WTC11 (cell line): ENCODE measurements around the gene TNNT1. TPM values are rescaled to one million over a fixed set of nuclear protein-coding genes. Genes with fewer than 3 reads are reported as not detected.

Experiments
- ATF6 ChIP-seq: sonication (generic); formaldehyde crosslinking; IDR thresholded peaks from 2 replicates; pipeline ENCODE4 v1.8.1; 2023; ENCODE audit warnings: mild to moderate bottlenecking, missing genetic modification reagents
- CBFB ChIP-seq: sonication (generic); formaldehyde crosslinking; IDR thresholded peaks from 2 replicates; pipeline ENCODE4 v1.8.1; 2022; ENCODE audit warnings: mild to moderate bottlenecking, low read depth, missing genetic modification reagents
- CREB1 ChIP-seq: sonication (generic); formaldehyde crosslinking; IDR thresholded peaks from 2 replicates; pipeline ENCODE4 v1.8.0; 2023; ENCODE audit warnings: mild to moderate bottlenecking, missing genetic modification reagents
- CREM ChIP-seq: sonication (generic); formaldehyde crosslinking; IDR thresholded peaks from 2 replicates; pipeline ENCODE4 v1.8.1; 2022; ENCODE audit warnings: mild to moderate bottlenecking, missing genetic modification reagents, moderate library complexity
- E2F4 ChIP-seq: sonication (generic); formaldehyde crosslinking; IDR thresholded peaks from 2 replicates; pipeline ENCODE4 v1.8.1; 2022; ENCODE audit warnings: low read depth, mild to moderate bottlenecking, moderate library complexity, missing genetic modification reagents, borderline replicate concordance
- ELF4 ChIP-seq: sonication (generic); formaldehyde crosslinking; IDR thresholded peaks from 2 replicates; pipeline ENCODE4 v1.8.1; 2022; ENCODE audit warnings: low read depth, mild to moderate bottlenecking, moderate library complexity, missing genetic modification reagents
- FOXJ3 ChIP-seq: sonication (generic); formaldehyde crosslinking; IDR thresholded peaks from 2 replicates; pipeline ENCODE4 v1.9.0; 2021; ENCODE audit warnings: missing genetic modification reagents, mild to moderate bottlenecking, borderline replicate concordance
- FOXP1 ChIP-seq: sonication (generic); formaldehyde crosslinking; IDR thresholded peaks from 2 replicates; pipeline ENCODE4 v1.8.0; 2022; ENCODE audit warnings: missing genetic modification reagents, mild to moderate bottlenecking, moderate library complexity, borderline replicate concordance
- IRF1 ChIP-seq: sonication (generic); formaldehyde crosslinking; IDR thresholded peaks from 2 replicates; pipeline ENCODE4 v1.8.0; 2023; ENCODE audit warnings: missing genetic modification reagents
- IRF2 ChIP-seq: sonication (generic); formaldehyde crosslinking; IDR thresholded peaks from 2 replicates; pipeline ENCODE4 v1.8.0; 2022; ENCODE audit warnings: low read depth, missing genetic modification reagents, borderline replicate concordance
- JUN ChIP-seq: sonication (generic); formaldehyde crosslinking; IDR thresholded peaks from 2 replicates; pipeline ENCODE4 v1.8.0; 2023; ENCODE audit warnings: mild to moderate bottlenecking, missing genetic modification reagents
- MYBL2 ChIP-seq: sonication (generic); formaldehyde crosslinking; IDR thresholded peaks from 2 replicates; pipeline ENCODE4 v1.8.1; 2023; ENCODE audit warnings: mild to moderate bottlenecking, moderate library complexity, missing genetic modification reagents
- PRDM15 ChIP-seq: sonication (generic); formaldehyde crosslinking; IDR thresholded peaks from 2 replicates; pipeline ENCODE4 v1.8.0; 2022; ENCODE audit warnings: missing genetic modification reagents
- SMAD3 ChIP-seq: sonication (generic); formaldehyde crosslinking; IDR thresholded peaks from 2 replicates; pipeline ENCODE4 v1.8.0; 2022; ENCODE audit warnings: missing genetic modification reagents, mild to moderate bottlenecking, borderline replicate concordance
- SMAD4 ChIP-seq: sonication (generic); formaldehyde crosslinking; IDR thresholded peaks from 2 replicates; pipeline ENCODE4 v1.8.0; 2022; ENCODE audit warnings: mild to moderate bottlenecking, missing genetic modification reagents
- TEAD1 ChIP-seq: sonication (generic); formaldehyde crosslinking; IDR thresholded peaks from 2 replicates; pipeline ENCODE4 v1.8.0; 2022; ENCODE audit warnings: mild to moderate bottlenecking, missing genetic modification reagents
- ZBTB43 ChIP-seq: sonication (generic); formaldehyde crosslinking; IDR thresholded peaks from 2 replicates; pipeline ENCODE4 v1.8.1; 2023; ENCODE audit warnings: mild to moderate bottlenecking, missing genetic modification reagents
- ZNF671 ChIP-seq: fragments of 250-450 bp; sonication (Bioruptor Pico); IDR thresholded peaks from 2 replicates; pipeline ENCODE4 v1.8.0; 2021; ENCODE audit warnings: mild to moderate bottlenecking
- total RNA-seq: library from RNA; stranded (reverse); gene quantifications from 3 replicates; pipeline ENCODE4 v1.2.3, GENCODE V29; 2021
- TF ChIP-seq, protein P1 (sequence below): sonication (generic); formaldehyde crosslinking; conservative IDR thresholded peaks from 2 replicates; pipeline ENCODE4 v1.8.1; 2022; ENCODE audit warnings: mild to moderate bottlenecking, missing genetic modification reagents
- TF ChIP-seq, protein P2 (sequence below): fragments of 250-450 bp; sonication (Bioruptor Pico); IDR thresholded peaks from 2 replicates; pipeline ENCODE4 v1.8.0; 2021; ENCODE audit warnings: mild to moderate bottlenecking
- TF ChIP-seq, protein P3 (sequence below): sonication (generic); formaldehyde crosslinking; IDR thresholded peaks from 2 replicates; pipeline ENCODE4 v1.8.0; 2023; ENCODE audit warnings: missing genetic modification reagents, mild to moderate bottlenecking, borderline replicate concordance
- TF ChIP-seq, protein P4 (sequence below): sonication (generic); formaldehyde crosslinking; IDR thresholded peaks from 2 replicates; pipeline ENCODE4 v1.8.0; 2022; ENCODE audit warnings: mild to moderate bottlenecking, missing genetic modification reagents

Gene TNNT1
- total RNA-seq, 1 experiment from 2014 or later = 50.6 TPM

GRCh38 chr19:55178781-55179599 lies 30.0 kb upstream of the TNNT1 start (continued):
- TF ChIP-seq CBFB (CRISPR knock-in tag) (0 out of 2 replicates have a peak, but pooled peaks have one; percentile 35), JUN (CRISPR knock-in tag) (no peak), FOXJ3 (CRISPR knock-in tag) (no peak), ELF4 (CRISPR knock-in tag) (no peak), ZNF671 (no peak), IRF2 (CRISPR knock-in tag) (no peak), FOXP1 (CRISPR knock-in tag) (no peak; the same call in 1 of the 2 replicates), PRDM15 (peak; percentile 99), MYBL2 (CRISPR knock-in tag) (no peak), SMAD3 (CRISPR knock-in tag) (no peak), CREB1 (no peak), CREM (CRISPR knock-in tag) (0 out of 2 replicates have a peak, but pooled peaks have one; percentile 37), E2F4 (CRISPR knock-in tag) (no peak), TEAD1 (CRISPR knock-in tag) (no peak), IRF1 (CRISPR knock-in tag) (no peak), ATF6 (CRISPR knock-in tag) (no peak), SMAD4 (CRISPR knock-in tag) (no peak), ZBTB43 (no peak)
- TF ChIP-seq, protein P1, sequence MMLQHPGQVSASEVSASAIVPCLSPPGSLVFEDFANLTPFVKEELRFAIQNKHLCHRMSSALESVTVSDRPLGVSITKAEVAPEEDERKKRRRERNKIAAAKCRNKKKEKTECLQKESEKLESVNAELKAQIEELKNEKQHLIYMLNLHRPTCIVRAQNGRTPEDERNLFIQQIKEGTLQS (CRISPR knock-in tag) = no peak
- TF ChIP-seq, protein P2, sequence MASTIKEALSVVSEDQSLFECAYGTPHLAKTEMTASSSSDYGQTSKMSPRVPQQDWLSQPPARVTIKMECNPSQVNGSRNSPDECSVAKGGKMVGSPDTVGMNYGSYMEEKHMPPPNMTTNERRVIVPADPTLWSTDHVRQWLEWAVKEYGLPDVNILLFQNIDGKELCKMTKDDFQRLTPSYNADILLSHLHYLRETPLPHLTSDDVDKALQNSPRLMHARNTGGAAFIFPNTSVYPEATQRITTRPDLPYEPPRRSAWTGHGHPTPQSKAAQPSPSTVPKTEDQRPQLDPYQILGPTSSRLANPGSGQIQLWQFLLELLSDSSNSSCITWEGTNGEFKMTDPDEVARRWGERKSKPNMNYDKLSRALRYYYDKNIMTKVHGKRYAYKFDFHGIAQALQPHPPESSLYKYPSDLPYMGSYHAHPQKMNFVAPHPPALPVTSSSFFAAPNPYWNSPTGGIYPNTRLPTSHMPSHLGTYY (CRISPR knock-in tag) = no peak
- TF ChIP-seq, protein P3, sequence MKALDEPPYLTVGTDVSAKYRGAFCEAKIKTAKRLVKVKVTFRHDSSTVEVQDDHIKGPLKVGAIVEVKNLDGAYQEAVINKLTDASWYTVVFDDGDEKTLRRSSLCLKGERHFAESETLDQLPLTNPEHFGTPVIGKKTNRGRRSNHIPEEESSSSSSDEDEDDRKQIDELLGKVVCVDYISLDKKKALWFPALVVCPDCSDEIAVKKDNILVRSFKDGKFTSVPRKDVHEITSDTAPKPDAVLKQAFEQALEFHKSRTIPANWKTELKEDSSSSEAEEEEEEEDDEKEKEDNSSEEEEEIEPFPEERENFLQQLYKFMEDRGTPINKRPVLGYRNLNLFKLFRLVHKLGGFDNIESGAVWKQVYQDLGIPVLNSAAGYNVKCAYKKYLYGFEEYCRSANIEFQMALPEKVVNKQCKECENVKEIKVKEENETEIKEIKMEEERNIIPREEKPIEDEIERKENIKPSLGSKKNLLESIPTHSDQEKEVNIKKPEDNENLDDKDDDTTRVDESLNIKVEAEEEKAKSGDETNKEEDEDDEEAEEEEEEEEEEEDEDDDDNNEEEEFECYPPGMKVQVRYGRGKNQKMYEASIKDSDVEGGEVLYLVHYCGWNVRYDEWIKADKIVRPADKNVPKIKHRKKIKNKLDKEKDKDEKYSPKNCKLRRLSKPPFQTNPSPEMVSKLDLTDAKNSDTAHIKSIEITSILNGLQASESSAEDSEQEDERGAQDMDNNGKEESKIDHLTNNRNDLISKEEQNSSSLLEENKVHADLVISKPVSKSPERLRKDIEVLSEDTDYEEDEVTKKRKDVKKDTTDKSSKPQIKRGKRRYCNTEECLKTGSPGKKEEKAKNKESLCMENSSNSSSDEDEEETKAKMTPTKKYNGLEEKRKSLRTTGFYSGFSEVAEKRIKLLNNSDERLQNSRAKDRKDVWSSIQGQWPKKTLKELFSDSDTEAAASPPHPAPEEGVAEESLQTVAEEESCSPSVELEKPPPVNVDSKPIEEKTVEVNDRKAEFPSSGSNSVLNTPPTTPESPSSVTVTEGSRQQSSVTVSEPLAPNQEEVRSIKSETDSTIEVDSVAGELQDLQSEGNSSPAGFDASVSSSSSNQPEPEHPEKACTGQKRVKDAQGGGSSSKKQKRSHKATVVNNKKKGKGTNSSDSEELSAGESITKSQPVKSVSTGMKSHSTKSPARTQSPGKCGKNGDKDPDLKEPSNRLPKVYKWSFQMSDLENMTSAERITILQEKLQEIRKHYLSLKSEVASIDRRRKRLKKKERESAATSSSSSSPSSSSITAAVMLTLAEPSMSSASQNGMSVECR (CRISPR knock-in tag) = peak; percentile 19; the same call in 1 of the 2 replicates
- TF ChIP-seq, protein P4, sequence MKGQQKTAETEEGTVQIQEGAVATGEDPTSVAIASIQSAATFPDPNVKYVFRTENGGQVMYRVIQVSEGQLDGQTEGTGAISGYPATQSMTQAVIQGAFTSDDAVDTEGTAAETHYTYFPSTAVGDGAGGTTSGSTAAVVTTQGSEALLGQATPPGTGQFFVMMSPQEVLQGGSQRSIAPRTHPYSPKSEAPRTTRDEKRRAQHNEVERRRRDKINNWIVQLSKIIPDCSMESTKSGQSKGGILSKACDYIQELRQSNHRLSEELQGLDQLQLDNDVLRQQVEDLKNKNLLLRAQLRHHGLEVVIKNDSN (CRISPR knock-in tag) = no peak
